ENCODE data around the gene TEX13B. TPM values are rescaled to one million over a fixed set of nuclear protein-coding genes. Genes with fewer than 3 reads are reported as not detected.

TEX13B gene
- total RNA-seq, 1 experiment from 2014 or later, result 0.42 TPM

DNA sequence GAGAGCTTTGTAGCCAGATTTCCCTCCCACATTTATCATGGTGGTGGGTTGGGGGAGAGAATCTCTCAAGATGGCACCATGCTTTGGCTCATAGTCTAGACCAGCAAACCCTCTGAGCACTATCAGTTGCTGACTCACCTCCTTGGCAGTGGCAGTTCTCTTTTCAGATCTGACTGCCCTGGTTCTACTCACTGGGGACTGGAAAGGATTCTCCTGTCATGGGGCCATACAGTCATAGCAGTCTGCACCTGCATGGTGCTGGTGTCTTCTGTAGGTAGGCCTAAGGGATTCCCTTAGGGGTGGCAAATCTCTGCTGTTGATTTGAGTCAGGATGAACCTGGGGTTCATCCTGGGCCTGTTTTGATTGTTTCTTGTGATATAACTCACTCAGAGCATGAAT, 2.6 kb downstream of the TEX13B start:
- Histone ChIP-seq H4K91ac (ENCODE audit: insufficient read length, low read depth, low read length) (no peak overlapping the region), H3K27ac (ENCODE audit: insufficient read length, low read depth, low read length) (no peak overlapping the region), H4K8ac (replicated peaks; ENCODE audit: insufficient read length, low read depth, low read length) (no peak overlapping the region), H4K20me1 (ENCODE audit: control insufficient read depth, insufficient read depth, insufficient read length) (no peaks in the 10 kb centered on the region), H3K23ac (ENCODE audit: insufficient read length, low read depth, low read length) (no peak overlapping the region), H3T11ph (ENCODE audit: low read length) (no peak overlapping the region), H3K4me2 (ENCODE audit: insufficient read depth, insufficient read length, low read length) (no peak overlapping the region), H3K79me1 (ENCODE audit: insufficient read depth, low read depth, low read length, poor library complexity, severe bottlenecking) (no peaks in the 10 kb centered on the region), H2BK20ac (ENCODE audit: low read depth, low read length, poor library complexity, severe bottlenecking) (no peak overlapping the region), H3K18ac (ENCODE audit: insufficient read length, low read depth, low read length) (no peak overlapping the region), H3K79me2 (ENCODE audit: insufficient read depth, low read length) (no peaks in the 10 kb centered on the region), H2AFZ (ENCODE audit: low read length) (no peak overlapping the region), H3K14ac (ENCODE audit: insufficient read depth, low read length) (no peak overlapping the region), H2AK5ac (ENCODE audit: insufficient read length, low read length) (no peak overlapping the region), H3K23me2 (ENCODE audit: insufficient read length, low read depth, low read length, poor library complexity, severe bottlenecking) (no peaks in the 10 kb centered on the region), H3K9me3 (ENCODE audit: control insufficient read depth, low read depth, low read length) (peaks cover 5% of the 10 kb centered on the region), H4K5ac (ENCODE audit: insufficient read length, low read depth, low read length) (no peak overlapping the region), H3K56ac (ENCODE audit: insufficient read length, low read depth, low read length) (no peak overlapping the region), H2BK120ac (ENCODE audit: low read depth, low read length, poor library complexity, severe bottlenecking) (no peak overlapping the region), H3K9ac (ENCODE audit: extremely low read depth, insufficient read length, low read length) (no peak overlapping the region), H2BK15ac (ENCODE audit: low read depth, low read length) (no peak overlapping the region), H3K27me3 (ENCODE audit: insufficient read depth, low read length) (no peaks in the 10 kb centered on the region), H3K4ac (ENCODE audit: low read depth, low read length) (no peak overlapping the region), H2BK5ac (ENCODE audit: insufficient read length, low read length) (no peak overlapping the region), H2BK12ac (ENCODE audit: insufficient read length, low read depth, low read length) (no peak overlapping the region), H3K4me1 (ENCODE audit: insufficient read depth, low read length) (peaks cover 9% of the 10 kb centered on the region; the same call in 1 of the 2 replicates)
- TF ChIP-seq, protein P1, sequence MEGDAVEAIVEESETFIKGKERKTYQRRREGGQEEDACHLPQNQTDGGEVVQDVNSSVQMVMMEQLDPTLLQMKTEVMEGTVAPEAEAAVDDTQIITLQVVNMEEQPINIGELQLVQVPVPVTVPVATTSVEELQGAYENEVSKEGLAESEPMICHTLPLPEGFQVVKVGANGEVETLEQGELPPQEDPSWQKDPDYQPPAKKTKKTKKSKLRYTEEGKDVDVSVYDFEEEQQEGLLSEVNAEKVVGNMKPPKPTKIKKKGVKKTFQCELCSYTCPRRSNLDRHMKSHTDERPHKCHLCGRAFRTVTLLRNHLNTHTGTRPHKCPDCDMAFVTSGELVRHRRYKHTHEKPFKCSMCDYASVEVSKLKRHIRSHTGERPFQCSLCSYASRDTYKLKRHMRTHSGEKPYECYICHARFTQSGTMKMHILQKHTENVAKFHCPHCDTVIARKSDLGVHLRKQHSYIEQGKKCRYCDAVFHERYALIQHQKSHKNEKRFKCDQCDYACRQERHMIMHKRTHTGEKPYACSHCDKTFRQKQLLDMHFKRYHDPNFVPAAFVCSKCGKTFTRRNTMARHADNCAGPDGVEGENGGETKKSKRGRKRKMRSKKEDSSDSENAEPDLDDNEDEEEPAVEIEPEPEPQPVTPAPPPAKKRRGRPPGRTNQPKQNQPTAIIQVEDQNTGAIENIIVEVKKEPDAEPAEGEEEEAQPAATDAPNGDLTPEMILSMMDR (conservative IDR thresholded peaks at IDR 0.05), result no peak
- Mint-ChIP-seq H3K4me1 (peaks cover 12 to 32% of the 10 kb centered on the region in 2 experiments), H3K27ac (peak overlapping the region in 1 of 3 experiments; percentile 21; a peak in 1 of 7 replicates), H3K4me3 (no peak overlapping the region), H3K36me3 (ENCODE audit: insufficient read depth in 1 of 3, low read depth in 3 of 3) (peaks cover 0 to 33% (median 13%) of the 10 kb centered on the region in 3 experiments; a peak in 4 of 7 replicates), H3K27me3 (ENCODE audit: low read depth) (no peaks in the 10 kb centered on the region), H3K9me3 (peaks cover 0 to 50% of the 10 kb centered on the region in 2 experiments; a peak in 2 of 5 replicates)
- no peak for DNase-seq
